NCI-H1436 treated with DMSO at 0.1 percent for 48 hours (cell line): ENCODE data around the gene ERC2.

Source experiments
- DNase-seq: peaks from one replicate; lab custom pipeline; 2025; lab: John Stamatoyannopoulos, UW

The ERC2 gene

GRCh38 chr3:56253941-56254665, 214.2 kb downstream of the ERC2 start:
- no peak for DNase-seq

GRCh38 chr3:56251343-56251945, 216.8 kb downstream of the ERC2 start:
- no peak for DNase-seq

GRCh38 chr3:56248021-56248420, 220.2 kb downstream of the ERC2 start:
- DNase-seq, result no peak

GRCh38 chr3:56238299-56238698, 230.0 kb downstream of the ERC2 start:
- no peak for DNase-seq

GRCh38 chr3:56233742-56234141, 234.5 kb downstream of the ERC2 start:
- no peak for DNase-seq

- DNase-seq, result no peak
Measured at GRCh38 chr3:56229311-56229710, 239.0 kb downstream of the ERC2 start.

- DNase-seq, result no peak
Measured at GRCh38 chr3:56222866-56223265, 245.4 kb downstream of the ERC2 start.

GRCh38 chr3:56219894-56220805, 248.1 kb downstream of the ERC2 start:
- no peak for DNase-seq

- DNase-seq, result no peak
Measured at GRCh38 chr3:56209982-56210751, 258.1 kb downstream of the ERC2 start.

GRCh38 chr3:56207922-56208321, 260.3 kb downstream of the ERC2 start:
- DNase-seq, result no peak

- no peak for DNase-seq
Measured at GRCh38 chr3:56205406-56205805, 262.9 kb downstream of the ERC2 start.

- no peak for DNase-seq
Measured at GRCh38 chr3:56202997-56203396, 265.3 kb downstream of the ERC2 start.

- DNase-seq, result no peak
Measured at GRCh38 chr3:56201407-56201806, 266.9 kb downstream of the ERC2 start.

GRCh38 chr3:56200251-56200650, 268.0 kb downstream of the ERC2 start:
- DNase-seq, result no peak

- DNase-seq, result no peak
Measured at GRCh38 chr3:56197991-56198390, 270.3 kb downstream of the ERC2 start.

- no peak for DNase-seq
Measured at GRCh38 chr3:56197259-56197965, 270.9 kb downstream of the ERC2 start.

- DNase-seq, result no peak
Measured at GRCh38 chr3:56196700-56197099, 271.6 kb downstream of the ERC2 start.

GRCh38 chr3:56193519-56193918, 274.7 kb downstream of the ERC2 start:
- no peak for DNase-seq

GRCh38 chr3:56192001-56192400, 276.3 kb downstream of the ERC2 start:
- no peak for DNase-seq

GRCh38 chr3:56190771-56191305, 277.4 kb downstream of the ERC2 start:
- no peak for DNase-seq

- no peak for DNase-seq
Measured at GRCh38 chr3:56190130-56190529, 278.1 kb downstream of the ERC2 start.
